DND-41 (cell line): ENCODE results near the gene SLC6A11.

ENCODE experiments used
- EZH2 ChIP-seq: IDR thresholded peaks from 3 replicates; pipeline ENCODE4 v1.6.1; 2012; ENCODE audit warnings: borderline replicate concordance, low read depth, mild to moderate bottlenecking, moderate library complexity, low read length, inconsistent platforms; ENCODE audit not compliant: severe bottlenecking
- TF ChIP-seq, protein P1 (sequence below): IDR thresholded peaks from 2 replicates; pipeline ENCODE4 v1.5.1; 2012; ENCODE audit warnings: borderline replicate concordance, low read length, moderate library complexity, mild to moderate bottlenecking; ENCODE audit not compliant: poor library complexity, severe bottlenecking; ENCODE audit errors: extremely low read depth

DNA sequence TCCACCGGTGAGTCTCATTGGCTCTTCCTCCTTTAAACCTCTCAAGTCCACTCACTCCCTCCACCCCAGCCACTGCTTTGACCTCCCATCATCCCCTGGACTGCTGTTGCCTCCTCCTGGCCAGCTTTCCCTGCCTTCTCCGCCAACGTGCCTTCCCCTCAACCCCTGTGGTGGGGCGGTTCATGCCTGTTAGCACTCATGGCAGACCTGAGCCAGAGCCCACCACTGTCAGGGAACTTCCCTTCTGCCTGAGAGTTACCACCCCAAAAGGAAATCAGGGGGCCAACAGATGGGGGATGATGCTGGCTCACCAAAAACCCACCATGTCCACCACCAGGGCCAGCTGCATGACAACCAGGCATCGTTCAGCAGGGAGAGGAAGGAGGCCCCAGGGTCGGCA is 132.3 kb downstream of the SLC6A11 start:
- TF ChIP-seq, protein P1, sequence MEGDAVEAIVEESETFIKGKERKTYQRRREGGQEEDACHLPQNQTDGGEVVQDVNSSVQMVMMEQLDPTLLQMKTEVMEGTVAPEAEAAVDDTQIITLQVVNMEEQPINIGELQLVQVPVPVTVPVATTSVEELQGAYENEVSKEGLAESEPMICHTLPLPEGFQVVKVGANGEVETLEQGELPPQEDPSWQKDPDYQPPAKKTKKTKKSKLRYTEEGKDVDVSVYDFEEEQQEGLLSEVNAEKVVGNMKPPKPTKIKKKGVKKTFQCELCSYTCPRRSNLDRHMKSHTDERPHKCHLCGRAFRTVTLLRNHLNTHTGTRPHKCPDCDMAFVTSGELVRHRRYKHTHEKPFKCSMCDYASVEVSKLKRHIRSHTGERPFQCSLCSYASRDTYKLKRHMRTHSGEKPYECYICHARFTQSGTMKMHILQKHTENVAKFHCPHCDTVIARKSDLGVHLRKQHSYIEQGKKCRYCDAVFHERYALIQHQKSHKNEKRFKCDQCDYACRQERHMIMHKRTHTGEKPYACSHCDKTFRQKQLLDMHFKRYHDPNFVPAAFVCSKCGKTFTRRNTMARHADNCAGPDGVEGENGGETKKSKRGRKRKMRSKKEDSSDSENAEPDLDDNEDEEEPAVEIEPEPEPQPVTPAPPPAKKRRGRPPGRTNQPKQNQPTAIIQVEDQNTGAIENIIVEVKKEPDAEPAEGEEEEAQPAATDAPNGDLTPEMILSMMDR = no peak
- no peak for TF ChIP-seq EZH2
